Fibroblast of mammary gland (primary cell): ENCODE results near the gene SPATA2.
"Not testable (repeated sequence)": the region's sequence is repeated elsewhere in the genome, so short reads cannot be mapped to it uniquely, and the experiment has no call there.

Experiments used
- DNase-seq: peaks from one replicate; pipeline ENCODE4 v3.0.0-alpha.2; 2010; ENCODE audit warnings: low read depth
- H3K4me3 ChIP-seq: 2 replicates; pipeline ENCODE4 v1.5.1; 2011; ENCODE audit warnings: low read depth, mild to moderate bottlenecking, low read length, moderate library complexity; ENCODE audit not compliant: control insufficient read depth
- TF ChIP-seq, protein P1 (sequence below): conservative IDR thresholded peaks from 2 replicates; pipeline ENCODE4 v1.5.1; 2011; ENCODE audit warnings: low read depth, low read length, inconsistent platforms; ENCODE audit not compliant: control insufficient read depth, insufficient read depth

Gene SPATA2

DNA sequence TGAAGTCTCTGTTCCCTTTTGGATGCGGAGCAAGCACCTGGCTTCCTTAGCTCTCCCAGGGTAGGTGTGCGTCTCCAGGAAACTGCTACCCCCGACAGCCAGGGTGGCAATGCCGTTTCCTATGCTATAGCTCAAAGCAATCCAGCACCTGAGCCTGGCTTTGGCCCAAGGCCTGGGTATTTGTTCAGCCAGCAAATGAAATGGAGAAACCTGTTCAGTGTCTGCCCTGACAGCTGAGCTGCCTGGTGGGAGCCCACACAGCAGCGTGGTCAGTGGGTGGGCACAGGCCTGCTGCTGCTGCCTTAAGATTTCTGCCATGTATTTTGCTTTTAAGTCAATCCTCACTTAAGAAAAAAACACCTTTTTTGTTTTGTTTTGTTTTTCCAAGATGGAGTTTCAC is 13.7 kb downstream of the SPATA2 start:
- no peak for DNase-seq
- H3K4me3 ChIP-seq: no peak overlapping the region
- TF ChIP-seq, protein P1, sequence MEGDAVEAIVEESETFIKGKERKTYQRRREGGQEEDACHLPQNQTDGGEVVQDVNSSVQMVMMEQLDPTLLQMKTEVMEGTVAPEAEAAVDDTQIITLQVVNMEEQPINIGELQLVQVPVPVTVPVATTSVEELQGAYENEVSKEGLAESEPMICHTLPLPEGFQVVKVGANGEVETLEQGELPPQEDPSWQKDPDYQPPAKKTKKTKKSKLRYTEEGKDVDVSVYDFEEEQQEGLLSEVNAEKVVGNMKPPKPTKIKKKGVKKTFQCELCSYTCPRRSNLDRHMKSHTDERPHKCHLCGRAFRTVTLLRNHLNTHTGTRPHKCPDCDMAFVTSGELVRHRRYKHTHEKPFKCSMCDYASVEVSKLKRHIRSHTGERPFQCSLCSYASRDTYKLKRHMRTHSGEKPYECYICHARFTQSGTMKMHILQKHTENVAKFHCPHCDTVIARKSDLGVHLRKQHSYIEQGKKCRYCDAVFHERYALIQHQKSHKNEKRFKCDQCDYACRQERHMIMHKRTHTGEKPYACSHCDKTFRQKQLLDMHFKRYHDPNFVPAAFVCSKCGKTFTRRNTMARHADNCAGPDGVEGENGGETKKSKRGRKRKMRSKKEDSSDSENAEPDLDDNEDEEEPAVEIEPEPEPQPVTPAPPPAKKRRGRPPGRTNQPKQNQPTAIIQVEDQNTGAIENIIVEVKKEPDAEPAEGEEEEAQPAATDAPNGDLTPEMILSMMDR: no peak

DNA sequence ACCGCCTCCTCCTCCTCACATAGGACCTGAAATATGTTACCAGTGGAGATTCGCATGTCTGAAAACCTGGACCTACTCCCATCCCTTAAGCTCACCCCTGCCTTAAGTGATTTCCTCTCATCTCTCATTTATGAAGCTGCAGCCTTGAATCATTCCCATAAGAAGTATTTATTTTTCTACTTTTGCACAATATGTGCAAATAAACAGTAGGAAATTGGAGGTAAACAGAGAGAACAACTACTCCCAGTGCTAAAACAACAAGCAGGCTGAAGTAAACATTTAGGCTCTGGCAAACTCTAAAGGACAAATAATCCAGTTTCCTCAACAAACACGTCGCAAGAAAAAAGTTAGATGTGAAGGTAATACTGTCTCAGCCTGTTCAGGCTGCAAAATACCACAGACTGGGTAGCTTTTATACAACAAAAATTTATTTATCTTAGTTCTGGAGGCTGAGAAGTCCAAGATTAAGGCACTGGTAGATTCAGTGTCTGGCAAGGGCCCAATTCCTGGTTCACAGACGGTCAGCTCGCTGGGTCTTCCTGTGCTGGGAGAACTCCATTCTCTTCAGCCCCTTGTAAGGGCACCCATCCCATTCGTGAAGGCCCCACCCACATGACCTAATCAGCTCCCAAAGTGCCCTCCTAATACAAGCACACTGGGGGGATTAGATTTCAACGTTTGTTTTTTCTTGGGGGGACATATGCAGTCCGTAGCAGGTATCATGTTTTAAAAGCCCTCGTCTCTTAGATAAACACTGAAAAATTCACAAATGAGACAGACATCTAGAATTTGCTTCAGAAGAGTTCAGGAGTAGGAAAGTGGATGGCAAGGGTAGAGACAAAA is 15.6 kb downstream of the SPATA2 start:
- no peak overlapping the region for H3K4me3 ChIP-seq
- TF ChIP-seq, protein P1: no peak
- DNase-seq: no peak

DNA sequence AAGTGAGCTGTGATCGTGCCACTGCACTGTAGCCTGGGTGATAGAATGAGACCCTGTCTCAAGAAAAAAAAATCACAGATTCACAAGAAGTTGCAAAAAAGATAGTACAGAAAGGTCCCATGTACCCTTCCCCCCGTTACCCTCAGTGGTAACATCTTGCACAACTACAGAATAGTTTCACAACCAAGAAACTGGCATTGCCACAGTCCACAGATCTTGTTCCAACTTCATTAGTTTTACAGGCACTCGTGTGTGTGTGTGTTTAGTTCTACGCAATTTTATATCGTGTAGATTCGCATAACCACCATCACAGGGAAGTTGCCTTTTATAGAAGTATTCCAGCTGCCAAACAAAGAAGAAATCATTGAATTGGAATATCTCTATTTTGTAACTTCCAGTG is 19.1 kb downstream of the SPATA2 start:
- DNase-seq: no peak
- no peak overlapping the region for H3K4me3 ChIP-seq
- TF ChIP-seq, protein P1: no peak

DNA sequence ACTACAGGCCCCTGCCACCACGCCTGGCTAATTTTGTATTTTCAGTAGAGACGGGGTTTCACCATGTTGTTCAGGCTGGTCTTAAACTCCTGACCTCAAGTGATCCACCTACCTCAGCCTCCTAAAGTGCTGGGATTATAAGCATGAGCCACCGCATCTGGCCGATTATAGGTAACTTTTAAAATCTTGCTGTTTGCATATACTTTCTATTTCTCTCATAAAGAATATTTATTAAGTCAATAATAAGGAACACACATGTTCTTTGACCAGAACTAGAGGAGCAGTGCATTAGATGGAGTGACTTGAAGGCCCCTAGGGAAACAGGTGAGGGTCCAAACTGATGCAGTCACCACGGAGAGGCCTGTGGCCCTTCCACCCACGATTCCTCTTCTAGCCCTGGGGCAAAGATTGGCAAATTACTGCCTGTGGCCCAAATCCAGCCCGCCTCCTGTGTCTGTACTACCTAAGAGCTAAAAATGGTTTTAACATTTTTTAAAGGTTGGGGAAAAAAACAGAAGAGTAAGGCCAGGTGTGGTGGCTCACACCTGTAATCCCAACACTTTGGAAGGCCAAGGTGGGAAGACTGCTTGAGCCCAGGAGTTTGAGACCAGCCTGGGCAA is 19.7 kb downstream of the SPATA2 start:
- DNase-seq: not testable (repeated sequence)

DNA sequence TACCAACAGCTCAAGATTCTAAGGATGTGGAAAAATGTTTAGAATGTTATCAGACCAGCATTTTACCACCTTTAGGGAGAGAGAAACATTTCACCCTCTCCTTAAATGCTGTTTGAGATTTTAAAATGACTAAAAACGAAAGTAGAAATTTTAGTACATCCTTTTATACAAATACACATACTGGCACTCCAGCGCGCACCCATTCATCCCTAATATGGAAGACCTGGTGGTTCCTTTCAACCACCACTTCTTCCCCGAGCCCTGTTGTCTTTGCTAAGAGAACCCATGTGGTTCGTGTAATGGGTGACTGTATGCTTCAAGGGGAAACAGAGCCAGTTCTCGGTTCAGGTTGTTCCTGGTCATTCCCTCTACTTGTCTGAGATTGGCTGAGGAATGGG is 21.3 kb downstream of the SPATA2 start:
- DNase-seq: no peak
- TF ChIP-seq, protein P1: no peak

More for the DNA sequence above, 19.7 kb downstream of the SPATA2 start:
- not testable (repeated sequence) for H3K4me3 ChIP-seq

DNA sequence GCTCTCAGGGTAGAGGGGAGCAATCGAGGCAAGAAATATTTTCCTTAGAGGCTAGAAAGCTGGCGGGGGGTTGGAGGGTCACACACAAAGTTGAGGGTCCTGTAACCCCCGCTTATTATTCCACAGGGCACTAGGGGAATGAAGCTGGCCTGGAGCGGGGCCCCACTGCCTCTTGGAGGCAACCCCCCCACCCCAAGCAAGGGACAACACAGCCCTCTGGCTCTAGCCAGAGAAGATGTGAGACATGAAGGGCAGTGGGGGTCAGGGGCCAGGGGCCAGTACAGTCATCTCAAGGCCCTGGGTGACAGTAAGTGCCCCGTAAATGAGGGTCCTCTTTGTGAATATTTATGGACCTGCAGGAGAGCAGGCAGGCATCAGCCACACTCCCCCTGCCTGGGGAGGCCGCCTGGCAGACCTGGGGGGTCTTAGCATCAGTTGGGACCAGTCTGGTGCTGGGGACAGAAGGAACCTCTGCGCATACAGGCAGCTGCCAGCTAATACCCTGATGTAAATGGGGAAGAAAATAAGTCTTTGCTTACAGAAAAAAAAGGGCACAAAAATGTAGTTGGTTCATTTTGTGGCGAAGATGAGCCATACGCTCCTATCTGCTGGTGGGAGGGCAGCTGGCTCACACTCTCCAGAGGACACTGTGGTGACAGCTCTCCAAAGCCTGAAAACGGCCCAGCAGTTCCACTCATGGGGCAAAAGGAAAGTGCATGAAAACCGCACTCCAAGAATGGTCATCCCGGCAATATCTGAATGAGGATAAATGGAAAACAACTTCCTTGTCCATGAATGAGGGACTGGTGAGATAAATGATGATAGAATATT is 21.9 kb downstream of the SPATA2 start:
- no peak overlapping the region for H3K4me3 ChIP-seq
- TF ChIP-seq, protein P1: no peak
- DNase-seq: no peak

More for the DNA sequence above, 21.3 kb downstream of the SPATA2 start:
- no peak overlapping the region for H3K4me3 ChIP-seq
